Endometrium (tissue), 2 donors: ENCODE measurements around the gene GGA1.

Experiments
- FAIRE-seq: peaks from 2 replicates; lab custom pipeline; 2012; peaks lifted over from hg19 to GRCh38; lab: Jason Lieb, UNC
- donor health status: control.
- donor health status: control.

GGA1 gene

GRCh38 chr22:37630839-37631435 lies 22.3 kb downstream of the GGA1 start:
- FAIRE-seq, result no peak

- no peak for FAIRE-seq
These were observed 23.0 kb downstream of the GGA1 start for GRCh38 chr22:37631448-37632173.

GRCh38 chr22:37632174-37633088 lies 23.8 kb downstream of the GGA1 start:
- no peak for FAIRE-seq

GRCh38 chr22:37633089-37633624 lies 24.5 kb downstream of the GGA1 start:
- FAIRE-seq, result no peak

GRCh38 chr22:37633625-37634416 lies 25.2 kb downstream of the GGA1 start:
- peak; percentile 99 for FAIRE-seq

GRCh38 chr22:37634417-37634924 lies 25.8 kb downstream of the GGA1 start:
- FAIRE-seq, result no peak

- no peak for FAIRE-seq
These were observed 26.5 kb downstream of the GGA1 start for GRCh38 chr22:37635157-37635556.

- no peak for FAIRE-seq
These were observed 27.7 kb downstream of the GGA1 start for GRCh38 chr22:37636186-37636948.

- no peak for FAIRE-seq
These were observed 28.3 kb downstream of the GGA1 start for GRCh38 chr22:37636949-37637273.

- FAIRE-seq, result no peak
These were observed 29.9 kb downstream of the GGA1 start for GRCh38 chr22:37638391-37639069.

GRCh38 chr22:37639070-37639760 lies 30.6 kb downstream of the GGA1 start, which contains the start of gene SH3BP1:
Gene SH3BP1, plus strand, starts transcription at chr22:37639669. Its CDS starts 119 bp downstream, at chr22:37639788.
- no peak for FAIRE-seq

GRCh38 chr22:37639771-37640590 lies 31.3 kb downstream of the GGA1 start:
- FAIRE-seq, result no peak

GRCh38 chr22:37640591-37641560 lies 32.2 kb downstream of the GGA1 start:
- FAIRE-seq, result no peak

- FAIRE-seq, result no peak
These were observed 32.9 kb downstream of the GGA1 start for GRCh38 chr22:37641561-37641949.

GRCh38 chr22:37643225-37643847 lies 34.7 kb downstream of the GGA1 start:
- FAIRE-seq, result no peak

GRCh38 chr22:37647317-37647716 lies 38.7 kb downstream of the GGA1 start:
- no peak for FAIRE-seq

GRCh38 chr22:37647928-37648327 lies 39.3 kb downstream of the GGA1 start:
- no peak for FAIRE-seq
